HG02623 (cell line): Measurements from ENCODE around the gene PRDM1.

Experiments used
- ATAC-seq: cut with Tn5 transposase; IDR thresholded peaks from one replicate; pipeline ENCODE4 v1.9.1; 2021; ENCODE audit warnings: moderate library complexity; ENCODE audit not compliant: unreplicated experiment

PRDM1 gene

DNA sequence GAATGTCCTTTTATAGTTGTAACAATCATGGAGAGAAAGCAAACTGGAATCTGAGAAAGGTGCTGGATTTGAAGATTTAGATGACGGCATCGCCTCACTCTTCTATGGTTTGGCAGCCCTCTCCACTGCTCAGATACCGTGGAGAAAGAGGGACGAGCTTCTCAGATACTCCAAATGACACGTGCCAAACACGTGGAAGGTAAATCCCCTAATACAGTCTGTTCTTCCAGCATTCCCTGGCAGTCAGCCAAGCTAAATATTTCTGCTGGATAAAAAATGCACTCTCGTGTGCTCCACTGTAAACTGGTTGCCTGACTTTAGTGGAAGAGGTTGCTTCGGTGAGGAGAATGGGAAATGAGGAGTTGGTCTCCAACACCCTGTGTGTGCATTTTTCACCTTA is 16.7 kb upstream of the PRDM1 start:
- no peak for ATAC-seq

DNA sequence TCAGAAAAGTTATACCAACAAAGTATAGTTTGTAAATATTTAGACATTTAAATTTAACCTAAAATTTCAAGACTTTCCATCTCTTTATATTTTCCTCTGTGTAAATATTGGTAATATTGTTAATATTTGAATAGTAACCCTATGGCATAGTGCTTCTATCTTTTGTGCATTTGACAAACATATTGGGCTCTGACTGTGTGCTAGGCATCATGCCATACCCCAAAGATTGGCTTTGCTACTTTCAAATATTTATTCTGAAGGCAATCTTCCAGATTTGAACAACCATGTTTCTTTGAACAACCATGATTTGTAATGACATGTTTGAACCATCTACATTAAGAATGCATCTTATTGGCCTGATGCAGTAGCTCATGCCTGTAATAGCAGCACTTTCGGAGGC is 15.5 kb upstream of the PRDM1 start:
- ATAC-seq = no peak

DNA sequence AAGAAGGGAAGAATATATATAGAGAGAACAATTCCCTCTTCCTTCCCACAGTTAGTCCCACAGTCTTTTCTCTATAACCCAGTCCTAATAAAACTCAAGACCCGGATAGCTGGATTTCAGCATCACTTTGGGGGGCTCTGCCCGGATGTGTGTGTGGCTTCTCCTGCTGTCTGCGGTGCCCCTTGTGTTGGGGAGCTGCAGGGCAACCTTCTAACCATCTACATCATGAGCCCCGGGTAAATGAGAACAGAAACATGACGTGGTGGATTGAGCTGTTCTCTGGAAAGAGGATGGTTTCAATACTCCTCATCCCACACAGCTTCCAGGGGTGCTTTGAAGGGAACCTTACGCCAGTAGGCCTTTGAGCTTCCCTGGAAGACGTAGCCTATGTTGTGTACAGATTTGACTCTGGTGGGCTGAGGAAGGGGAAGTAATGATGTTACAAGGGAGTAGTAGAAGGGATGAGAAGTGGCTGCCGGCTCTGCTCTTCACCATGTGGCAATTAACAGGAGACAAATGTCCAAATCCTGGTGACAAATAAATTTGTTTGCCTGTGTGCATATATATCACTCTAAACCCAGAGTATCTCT is 13.5 kb upstream of the PRDM1 start:
- ATAC-seq = no peak

DNA sequence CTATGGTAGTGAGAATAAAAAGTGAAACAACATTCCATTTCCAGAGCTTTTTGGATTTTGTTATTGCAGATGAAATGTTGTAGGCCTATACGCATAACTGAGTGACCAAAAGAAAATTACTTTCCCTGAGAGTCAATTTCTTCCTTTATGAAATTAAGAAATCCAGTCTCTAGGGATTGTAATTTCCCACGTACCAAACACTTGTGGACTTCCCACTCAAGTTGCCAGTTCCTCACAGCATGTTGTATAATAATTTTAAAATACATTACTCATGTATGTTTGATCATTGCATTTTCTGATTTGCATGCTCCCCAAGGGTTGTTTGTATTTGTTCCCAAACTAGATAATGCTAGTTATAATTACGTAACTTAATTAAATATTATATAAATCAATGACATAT is 12.0 kb upstream of the PRDM1 start:
- ATAC-seq = no peak

DNA sequence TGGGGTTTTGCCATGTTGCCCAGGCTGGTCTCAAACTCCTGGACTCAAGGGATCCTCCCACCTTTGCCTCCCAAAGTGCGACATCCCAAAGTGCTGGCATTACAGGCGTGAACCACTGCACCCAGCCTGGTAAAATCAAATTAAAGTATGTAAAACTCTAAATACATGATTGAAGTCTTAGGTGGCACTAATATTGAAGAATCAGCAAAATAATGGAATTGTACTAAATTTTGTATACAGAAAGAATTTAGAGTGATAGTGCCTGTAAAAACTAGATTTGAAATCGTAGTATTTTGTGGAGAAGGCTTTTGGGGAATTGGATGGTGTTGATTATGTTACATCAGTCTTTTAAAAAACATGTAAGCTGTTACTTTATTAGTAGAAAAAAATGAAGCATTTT is 10.0 kb upstream of the PRDM1 start:
- ATAC-seq = no peak

DNA sequence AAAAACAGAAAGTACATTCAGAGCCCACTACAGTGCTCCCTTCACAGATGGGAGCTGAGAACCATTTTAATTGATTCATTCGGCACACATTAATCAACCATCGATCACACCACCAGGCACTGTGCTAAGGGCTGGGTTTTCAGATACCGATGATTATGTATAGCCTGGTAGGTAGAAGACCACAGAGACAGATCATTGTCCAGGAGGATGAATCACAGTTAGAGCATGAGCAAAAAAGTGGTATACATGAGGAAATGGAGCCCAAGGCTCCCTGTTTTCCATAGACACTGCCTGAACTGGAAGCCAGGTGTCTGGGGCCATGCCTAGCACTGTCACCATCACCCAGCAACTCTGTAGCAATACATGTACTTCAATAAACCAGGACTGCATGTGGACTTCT is 9.0 kb upstream of the PRDM1 start:
- no peak for ATAC-seq

DNA sequence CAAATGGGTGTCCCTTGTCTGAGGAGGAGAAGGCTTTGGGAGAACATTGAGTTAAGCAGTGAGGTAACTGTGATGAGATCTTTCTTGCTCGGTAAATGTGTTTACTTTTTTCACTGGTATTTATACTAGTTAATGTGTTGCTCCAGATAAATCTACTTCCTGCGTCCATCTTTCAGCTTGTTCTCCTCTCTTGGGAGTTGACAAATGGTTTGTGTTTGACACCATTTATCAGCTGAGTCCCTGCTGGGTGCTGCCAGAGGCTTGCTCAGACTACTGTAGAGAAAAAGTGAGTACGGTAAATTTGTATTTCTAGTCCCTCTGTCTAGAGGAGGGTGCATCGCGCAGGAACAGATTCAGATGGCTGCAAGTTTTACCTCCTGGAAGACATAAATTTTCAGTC is 8.3 kb upstream of the PRDM1 start:
- ATAC-seq = no peak

DNA sequence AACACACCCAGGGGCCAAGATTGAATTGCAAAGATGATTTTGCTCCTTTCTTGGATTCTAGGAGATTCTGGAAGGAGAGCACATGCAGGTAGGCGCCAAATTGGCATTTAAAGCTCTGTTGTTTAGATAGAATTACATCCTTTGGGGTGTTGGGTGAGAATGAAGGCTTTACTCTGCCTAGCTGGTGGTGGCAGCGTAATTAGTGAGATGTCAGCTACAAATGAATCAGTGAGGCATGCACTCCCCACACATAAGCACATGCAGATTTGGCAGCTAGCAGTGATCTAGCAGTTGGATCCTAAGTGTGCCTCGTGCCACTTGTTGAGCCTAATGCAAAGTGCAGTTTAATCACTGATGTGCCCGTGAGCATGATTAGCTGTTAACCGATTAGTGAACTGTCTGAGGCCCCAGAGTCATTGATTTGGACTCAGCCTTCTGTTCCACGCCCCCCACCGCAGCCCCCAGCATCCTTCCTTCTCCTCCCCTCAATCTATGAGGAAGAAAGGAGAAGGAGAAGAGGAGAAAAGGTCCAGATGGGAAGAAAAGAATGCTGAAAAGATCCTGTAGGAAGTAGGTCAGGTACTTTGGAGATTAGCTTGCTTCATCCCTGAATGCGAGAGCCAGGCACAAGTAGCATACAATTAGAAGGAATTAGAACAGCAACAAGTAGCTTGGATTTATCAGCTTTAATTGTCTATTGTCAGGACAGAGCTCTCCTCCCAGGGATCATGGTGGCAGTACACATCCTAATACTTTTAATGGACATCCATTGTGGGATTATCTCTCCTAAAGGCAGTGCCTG is 6.0 kb upstream of the PRDM1 start:
- no peak for ATAC-seq

DNA sequence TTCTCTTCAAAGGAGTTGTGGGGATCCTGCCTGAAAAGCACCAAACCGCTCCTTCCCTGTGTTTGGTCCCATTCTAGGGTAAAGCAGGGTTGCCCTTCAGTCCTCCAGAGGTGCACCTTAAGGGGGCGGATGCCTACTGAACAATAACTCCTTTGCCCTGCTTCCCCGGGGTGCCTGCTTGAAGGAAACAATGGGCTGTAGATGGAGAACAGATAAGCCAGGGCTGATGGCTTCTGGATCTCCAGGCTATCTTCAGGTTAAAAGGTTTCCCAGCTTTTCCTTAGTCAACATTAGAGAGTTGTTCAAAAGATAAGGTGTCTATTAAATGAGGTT is 5.4 kb upstream of the PRDM1 start:
- no peak for ATAC-seq

DNA sequence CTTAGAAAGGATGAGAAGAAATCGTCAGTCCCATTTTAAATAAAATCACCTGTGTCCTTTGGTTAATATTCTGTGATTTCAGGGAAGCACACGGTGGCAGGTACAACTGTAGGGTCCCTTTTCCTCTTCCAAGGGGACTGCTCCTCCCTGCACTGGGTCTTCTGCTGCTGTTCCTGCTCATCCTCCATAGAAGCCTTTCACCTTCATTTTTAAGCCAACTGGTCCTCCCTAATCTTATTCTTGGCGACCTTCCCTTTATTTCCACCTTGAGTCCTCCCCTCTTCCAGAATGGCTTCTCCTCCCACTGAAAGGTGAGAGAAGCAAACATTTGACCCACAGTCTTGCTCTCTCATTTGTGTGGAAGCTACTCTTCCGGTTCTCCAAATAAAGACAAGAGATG is 4.4 kb upstream of the PRDM1 start:
- ATAC-seq = no peak

DNA sequence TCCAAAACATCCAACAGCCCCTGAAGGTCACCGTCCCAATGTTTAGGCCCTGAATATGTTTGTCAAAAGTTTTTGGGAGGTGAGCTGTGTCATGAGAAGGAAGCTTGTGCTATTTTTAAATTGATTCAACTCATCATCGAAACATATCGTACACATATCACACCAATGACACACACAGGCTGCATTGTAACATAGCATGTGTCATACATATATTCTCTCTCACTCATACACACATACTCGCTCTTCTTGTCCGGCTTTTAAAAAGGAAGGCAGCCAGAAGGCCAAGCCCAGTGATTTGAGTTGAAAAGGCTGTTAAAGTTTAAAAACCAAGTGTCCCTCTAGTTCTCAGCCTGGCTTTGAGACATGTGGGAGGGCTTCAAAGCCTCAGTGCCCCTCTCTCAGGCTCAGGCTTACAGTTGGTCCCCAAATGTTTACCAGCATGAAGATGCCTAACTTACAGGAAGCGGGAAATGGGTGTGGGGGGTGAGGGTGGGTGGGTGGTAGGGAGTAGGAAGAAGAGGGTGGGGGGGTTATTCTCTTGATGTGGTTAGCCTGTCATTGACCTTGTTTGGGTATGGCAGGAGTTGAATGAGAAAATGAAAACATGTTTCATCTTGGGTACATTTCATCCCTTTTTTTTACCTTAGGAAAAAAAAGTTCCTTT is 3.3 kb upstream of the PRDM1 start:
- ATAC-seq = no peak

DNA sequence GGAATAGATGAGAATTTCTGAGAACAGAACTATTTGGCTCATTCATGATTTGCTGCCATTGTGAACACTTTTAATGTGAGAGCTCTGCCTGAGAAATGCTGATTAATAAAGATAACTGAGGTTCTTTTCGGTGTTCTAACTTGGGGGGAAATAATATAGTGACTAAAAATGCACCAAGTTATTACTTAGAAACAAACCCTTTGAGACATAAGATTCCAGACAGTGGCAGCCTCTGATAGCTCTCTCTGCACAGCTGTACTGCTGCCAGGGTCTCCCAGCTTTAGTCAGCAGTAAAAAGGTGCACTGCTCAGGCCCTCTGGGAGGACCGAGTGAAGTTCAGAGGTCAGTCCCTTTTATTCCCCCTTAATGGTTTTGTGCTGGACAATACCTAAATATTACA is 2.5 kb upstream of the PRDM1 start:
- ATAC-seq = no peak

DNA sequence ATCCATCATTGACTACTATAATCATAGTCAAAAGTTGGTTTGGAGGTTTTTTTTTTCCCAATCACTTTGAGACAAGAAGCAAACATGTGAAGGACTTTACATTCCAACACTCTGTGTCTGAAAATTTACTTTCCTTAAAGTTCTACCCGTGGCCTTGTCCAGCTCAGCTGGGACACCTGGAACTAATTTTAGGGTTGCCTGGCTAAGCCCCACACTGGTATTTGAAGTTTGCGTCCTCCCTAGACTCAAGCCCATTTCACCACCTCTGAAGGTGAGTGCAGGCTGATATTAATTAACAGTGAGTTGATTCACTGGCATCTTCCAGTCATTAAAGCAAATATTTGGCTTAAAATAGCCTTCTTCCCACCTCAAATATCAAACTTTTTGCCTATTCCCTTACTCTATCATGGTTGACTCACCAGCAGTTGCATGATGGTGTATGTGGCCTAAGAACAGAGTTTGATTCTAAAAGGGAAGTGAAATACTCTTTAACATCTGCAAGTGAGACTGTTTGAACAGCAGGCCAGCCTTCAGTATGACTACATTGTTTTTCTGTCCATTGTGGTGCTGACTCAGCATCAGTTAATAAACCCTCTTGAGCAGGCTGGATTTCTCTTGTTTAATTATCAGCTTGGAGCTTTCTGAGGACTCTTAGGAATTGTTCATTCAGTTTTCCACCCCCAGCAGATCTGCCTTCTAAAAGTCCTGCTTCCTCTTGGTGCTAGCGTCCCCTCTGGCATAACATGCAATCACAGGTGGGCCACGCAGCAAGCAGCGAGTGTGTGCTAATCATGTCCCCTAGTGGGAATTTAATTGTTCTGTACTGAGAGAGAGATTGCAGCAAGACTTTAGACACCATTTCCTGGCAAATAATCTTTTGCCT is 1.8 kb upstream of the PRDM1 start:
- ATAC-seq = peak; percentile 76

DNA sequence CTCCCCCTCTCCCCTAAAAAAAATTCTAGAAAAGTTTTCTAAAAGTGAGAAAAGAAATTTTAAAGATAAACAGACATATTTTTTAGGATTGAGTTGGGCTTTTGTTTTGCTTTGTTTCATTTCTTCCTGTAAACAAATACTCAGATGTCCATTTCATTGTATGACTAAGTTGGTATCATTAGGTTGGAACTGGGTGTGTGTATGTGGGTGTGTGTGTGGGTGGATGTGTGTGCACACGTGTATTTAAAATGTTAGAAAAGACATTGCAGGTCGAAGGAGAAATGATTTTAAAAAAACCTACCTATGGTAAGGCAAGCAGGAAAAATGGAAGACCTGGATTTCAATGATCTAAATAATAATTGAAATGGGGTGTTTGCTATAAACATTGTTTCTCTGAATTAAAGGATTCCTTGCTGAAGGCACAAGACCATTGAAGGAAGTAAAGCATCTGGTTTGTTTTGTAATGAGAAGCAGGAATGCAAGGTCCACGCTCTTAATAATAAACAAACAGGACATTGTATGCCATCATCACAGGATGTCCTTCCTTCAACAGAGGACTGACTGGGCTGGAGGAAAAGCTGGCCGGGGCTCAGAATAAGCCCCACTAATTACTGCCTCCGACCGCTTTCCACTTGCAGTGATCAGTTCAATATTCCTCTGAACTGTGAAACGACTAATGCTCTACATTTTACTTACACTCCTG is 996 bp upstream of the PRDM1 start:
- no peak for ATAC-seq

DNA sequence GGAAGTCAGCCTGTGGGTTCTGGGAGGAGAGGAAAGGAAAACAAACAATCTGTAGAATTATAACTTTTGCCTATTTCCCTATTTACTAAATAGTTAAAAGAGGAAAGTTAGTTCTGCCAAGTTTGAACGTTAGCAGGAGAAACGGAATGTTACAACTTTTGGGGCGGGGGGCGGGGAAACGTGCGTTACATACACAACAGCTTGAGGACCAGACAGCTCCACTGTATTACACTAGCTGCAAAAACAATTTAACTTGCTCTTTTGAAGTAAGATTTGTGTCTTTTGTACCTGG is 498 bp upstream of the PRDM1 start:
- ATAC-seq = no peak

DNA sequence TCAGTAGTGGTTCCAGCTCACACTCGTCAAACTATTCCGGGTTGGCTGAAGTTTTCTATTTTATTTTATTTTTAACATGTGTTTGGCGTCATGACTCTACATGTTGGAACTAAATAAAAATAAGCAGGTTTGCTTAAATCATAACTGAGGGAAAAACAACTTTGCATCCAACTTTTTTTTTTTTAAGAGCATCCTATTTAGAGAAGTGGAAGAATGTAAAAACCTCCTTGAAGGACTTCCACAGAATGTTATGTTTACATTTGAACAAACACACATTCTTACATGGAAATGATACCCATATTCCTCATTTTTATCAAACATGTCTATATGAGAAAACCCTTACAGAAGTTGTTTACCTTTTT is 659 bp downstream of the PRDM1 start:
- no peak for ATAC-seq

DNA sequence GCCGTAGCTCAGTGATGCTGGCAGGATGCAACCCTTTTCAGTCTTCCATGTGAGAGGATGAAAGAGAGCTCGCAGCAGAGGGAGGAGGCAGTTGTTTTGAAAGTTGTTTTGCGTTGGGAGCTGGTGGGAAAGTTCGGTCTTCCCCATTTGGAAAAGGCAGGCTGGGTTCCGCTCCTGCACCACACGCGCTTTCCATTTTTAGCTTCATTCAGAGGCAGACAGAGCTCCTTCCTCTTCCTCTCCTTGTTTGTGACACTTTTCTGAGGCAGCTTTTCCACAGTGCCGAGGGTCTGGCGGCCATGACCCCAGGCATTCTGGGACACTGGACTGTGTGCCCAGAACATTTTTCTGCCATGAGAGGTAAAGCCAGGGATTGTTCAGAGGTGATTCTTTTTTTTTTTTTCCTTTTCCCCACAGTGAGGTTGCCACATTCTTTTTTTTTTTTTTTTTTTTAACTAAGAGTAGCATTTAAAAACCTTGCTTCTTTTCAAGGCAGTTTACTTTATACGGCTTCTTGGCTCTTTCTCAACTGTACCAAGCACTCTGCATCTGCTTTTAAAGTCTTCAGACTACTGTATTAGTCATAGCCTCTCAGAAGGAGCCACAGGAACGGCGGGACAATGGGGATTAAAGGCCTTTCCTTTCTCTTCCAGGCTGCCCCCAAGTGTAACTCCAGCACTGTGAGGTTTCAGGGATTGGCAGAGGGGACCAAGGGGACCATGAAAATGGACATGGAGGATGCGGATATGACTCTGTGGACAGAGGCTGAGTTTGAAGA is 1.6 kb downstream of the PRDM1 start:
- no peak for ATAC-seq

DNA sequence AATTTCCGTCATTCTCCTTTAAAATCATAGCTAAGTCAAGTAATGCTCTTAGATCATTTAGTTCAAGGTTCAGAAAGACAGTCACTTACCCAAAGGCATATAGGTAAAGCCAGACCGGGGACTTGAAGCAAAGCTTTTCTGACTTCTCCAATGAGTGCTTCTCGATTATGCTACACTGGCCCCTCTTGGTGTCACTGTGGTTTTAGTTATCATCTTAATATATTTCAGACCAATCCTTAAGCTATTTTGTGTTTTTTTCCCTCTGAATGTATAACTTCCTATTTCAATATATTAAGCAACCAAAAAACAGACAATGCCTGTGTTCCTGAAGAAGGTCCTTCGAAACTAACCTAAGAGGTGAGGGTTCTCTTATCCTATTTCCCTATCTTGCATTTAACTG is 3.9 kb downstream of the PRDM1 start:
- ATAC-seq = no peak

DNA sequence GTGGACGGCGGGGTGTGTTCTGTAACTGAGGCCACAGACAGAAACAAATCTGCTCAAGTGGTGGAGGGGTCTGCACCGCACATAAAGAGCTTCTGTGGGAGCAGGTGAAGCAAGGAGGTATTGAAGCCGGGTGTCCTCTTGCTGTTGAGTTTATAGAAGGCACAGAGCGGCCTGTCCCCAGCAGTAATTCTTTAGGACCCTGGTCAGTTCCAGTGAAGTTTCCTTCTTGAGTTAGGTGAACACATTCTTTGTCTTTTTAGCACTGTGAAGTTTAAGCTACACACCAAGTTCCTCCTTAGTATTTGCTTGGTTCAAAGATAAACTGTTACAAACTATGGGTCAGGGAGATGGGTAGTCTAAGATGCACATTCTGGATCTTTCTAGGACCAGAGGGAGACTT is 6.1 kb downstream of the PRDM1 start:
- ATAC-seq = no peak

DNA sequence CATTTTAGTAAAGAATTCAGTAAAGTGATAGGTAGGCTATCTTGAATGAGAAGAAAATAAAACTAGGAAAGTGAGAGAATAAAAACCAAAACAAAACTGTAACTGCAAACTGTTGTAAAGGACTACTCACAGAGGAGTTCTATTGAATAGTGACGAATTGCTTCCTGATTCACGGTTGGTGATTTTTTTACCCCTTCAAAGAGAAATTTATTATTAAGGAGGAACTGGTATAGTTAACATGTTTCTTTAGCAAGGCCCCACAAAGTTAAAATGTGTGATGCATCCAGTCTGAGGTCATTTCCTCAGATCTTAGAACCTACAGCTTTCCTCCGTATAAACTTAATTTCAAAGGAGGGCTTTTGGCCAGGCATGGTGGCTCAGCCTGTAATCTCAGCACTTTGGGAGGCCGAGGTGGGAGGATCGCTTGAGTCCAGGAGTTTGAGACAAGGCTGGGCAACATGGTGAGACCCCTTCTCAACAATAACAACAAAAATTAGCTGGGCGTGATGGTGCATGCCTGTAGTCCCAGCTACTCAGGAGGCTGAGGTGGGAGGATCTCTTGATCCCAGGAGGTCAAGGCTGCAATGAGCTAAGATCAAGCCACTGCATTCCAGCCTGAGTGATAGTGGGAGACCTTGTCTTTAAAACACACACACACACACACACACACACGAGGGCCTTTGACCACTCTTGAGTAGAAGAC is 8.3 kb downstream of the PRDM1 start:
- ATAC-seq = no peak
